ENCODE data around the gene SLC37A1.

SLC37A1 gene

DNA sequence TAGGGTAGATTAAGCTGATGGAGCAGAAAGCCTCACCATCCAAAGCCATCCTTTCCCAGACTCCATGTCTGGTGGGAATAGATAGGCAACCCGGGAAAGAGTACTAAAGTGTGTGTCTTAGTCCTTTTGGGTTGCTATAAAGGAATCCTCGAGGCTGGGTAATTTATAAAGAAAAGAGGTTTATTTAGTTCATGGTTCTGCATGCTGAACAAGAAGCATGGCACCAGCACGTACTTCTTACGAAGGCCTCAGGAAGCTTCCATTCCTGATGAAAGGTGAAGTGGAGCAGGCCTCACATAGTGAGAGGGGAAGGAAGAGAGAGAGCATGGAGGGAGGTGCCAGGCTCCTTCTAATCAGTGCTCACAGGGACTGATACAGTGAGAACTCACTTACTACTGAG lies 6.2 kb upstream of the SLC37A1 start:
- DNase-seq (ENCODE audit: low read depth in 2 of 2): no peak

DNA sequence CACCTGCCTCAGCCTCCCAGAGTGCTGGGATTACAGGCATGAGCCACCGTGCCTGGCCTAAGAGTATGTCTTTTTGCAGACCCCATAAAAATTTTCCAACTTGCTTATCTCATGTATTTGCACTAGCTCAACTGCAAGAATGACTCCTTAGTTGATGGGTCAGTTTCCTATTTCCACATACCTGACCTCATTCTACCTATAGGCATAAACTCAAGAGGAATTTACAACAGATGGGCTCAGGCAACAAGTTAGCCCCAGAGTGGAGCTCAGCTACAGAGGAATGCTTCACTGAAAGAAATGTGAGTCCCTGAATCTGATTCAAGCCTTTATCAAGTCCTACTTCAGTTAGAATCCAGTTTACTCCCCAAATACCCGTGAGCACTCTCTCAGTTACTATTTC lies 5.3 kb upstream of the SLC37A1 start:
- DNase-seq (ENCODE audit: low read depth in 2 of 2): no peak

DNA sequence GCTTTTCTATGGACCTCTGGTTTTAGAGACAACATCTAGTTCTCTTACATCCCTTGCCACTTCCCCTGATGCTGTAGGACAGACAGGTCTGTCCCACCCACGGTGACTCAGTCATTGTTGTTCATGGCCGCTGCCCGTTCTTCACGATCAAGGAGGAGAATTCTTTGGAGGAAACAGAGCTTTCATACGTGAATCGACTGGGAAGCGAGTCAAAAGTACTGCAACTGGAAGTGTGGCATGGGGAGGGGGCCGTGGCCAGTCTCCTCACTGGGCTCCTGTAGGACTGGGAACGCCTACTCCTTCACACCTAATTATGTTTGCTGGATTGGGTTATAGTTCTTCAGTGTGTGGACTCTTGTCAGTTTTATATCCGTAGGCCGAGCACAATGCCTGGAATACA lies 4.4 kb upstream of the SLC37A1 start:
- DNase-seq (ENCODE audit: low read depth in 2 of 2): no peak

DNA sequence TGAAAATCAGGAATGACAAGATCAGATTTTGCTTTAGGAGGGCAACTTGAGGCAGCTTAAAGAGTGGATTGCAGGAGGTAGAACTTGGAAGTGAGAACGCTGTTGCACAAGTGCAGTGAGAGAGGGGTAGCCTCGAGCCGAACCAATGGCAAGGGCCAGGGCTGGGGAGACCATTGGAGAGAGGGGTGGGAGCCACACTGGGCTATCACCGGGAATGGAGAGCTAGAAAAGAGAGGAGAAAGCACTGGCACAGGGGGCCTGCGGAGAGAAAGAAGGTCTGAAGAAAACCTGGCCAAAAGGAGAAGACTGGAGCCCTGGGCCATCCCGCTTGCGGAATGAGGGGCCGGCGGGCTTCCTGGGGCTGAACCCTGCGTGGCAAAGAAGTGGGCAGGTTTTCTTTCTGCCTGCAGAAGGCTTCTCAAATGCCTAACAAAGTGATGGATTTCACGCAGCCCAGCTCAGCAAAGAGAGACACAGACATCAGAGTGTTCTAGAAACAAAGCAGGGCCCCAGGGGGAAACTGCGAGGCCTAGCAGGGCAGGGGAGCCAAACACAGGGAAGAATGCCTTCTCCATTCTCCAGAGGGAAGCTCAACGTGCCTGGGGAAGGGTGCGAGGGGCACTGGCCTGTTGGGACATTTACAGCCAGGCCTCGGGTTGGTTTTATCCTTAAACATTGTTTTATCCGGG lies 1.2 kb upstream of the SLC37A1 start:
- DNase-seq (ENCODE audit: low read depth in 2 of 2): no peak

DNA sequence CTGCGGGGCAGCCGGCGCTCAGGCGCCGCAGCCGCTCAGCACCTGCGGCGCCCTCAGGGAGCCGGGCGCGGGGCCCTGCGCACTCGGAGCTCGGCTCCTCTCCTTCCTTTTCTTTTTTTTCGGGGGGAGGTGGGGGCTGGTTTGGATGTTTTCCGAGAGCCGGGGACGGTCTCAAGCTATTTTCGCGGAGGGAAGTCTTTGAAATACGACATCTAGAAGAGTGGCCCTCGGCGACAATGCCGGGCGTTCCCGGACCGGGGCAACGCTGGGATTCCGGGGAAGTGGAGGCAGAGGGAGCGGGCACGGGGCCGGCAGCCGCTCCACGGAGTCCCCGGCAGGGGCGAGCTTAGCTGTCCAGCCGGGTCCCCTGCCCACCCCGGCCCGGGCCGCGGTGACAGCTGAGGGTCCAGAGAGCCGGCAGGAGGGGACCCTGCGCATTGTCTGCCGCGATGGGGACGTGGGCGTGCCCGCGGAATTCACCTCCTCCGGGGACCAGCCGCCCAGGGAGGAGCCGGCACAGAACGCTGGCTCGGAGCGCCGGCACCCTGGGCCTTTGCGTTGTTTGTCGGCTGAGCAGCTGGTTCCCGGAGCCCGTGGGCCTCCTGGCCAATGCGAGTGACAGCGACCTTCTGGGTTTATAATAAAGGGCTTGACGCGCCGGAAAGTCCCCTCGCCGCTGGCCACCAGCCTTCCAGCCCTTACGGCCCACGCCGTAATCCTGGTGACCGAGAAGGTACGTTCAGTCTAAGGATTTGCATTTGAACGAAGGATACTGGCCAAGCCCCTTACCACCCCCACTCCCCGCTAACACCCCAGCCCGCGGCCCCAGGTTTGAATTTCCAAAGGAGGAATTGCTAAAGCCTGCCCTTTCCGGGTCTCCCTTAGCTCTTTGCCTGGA lies 582 bp downstream of the SLC37A1 start:
- DNase-seq (ENCODE audit: low read depth in 2 of 2): peak; percentile 34 to 42

DNA sequence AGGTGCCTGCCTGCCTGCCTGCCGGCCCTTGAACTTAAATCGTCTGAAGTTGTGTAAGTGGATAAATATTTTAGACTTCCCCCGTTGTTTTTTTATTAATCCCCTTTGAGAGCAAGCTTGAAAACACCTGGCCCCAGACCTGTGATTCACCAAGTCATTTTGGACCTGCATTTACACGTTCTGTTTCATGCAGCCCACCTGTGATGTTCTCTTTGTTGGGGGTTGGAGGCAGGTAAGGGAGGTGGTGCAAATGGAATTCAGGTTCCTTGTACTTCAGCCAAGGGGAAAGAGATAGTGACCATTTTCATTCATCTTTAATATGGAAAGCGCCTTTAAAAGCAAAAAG lies 1.2 kb downstream of the SLC37A1 start:
- DNase-seq (ENCODE audit: low read depth in 2 of 2): no peak

DNA sequence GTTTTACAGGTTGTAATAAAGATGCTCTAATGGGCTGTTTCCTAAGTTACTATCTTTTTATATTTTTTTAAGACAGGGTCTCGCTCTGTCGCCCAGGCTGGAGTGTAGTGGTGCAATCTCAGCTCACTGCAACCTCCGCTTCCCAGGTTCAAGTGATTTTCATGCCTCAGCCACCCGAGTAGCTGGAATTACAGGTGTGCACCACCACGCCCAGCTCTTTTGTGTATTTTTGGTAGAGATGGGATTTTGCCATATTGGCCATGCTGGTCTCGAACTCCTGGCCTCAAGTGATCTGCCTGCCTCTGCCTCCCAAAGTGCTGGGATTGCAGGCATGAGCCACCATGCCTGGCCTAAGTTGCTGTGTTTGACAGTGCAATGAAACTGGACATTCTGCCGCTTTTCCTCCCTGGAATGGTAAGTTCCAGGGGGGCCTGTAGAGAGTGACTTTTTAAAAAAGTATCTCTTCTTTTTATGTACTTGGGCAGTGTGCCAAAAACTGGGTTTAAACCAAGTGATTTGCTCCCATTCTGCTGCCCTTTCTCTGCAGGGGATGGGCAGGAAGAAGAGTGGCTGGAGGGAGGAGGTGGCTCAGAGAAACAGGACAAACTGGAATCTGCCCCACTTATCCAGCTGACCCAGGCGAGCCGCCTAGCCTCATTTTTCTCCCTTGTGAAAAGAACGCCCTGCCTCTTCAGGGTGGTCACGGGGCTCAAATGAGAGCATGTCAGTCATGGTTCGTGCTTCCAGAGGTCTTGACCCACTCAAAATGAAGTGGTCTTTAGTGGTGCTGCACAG lies 2.3 kb downstream of the SLC37A1 start:
- no peak for DNase-seq (ENCODE audit: low read depth in 2 of 2)

DNA sequence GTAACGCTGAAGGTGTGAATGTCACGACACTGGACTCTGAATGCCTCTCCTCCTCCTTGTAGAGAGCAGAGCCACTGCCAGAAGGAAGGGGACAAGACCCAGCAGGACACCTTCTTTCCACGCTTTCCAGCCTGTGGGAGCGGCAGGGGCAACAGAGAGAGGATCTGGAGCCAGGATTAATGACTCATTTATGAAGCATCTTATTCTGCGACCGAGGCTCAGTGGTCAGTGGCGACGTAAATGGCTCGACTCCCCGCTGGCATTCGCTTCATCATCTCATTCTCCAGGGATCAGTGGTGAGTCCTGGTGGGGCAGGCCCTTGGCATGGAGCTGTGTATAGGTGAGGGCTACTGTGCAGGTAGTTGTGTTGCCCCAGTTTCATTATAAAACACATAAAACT lies 4.6 kb downstream of the SLC37A1 start:
- DNase-seq (ENCODE audit: low read depth in 2 of 2): no peak

DNA sequence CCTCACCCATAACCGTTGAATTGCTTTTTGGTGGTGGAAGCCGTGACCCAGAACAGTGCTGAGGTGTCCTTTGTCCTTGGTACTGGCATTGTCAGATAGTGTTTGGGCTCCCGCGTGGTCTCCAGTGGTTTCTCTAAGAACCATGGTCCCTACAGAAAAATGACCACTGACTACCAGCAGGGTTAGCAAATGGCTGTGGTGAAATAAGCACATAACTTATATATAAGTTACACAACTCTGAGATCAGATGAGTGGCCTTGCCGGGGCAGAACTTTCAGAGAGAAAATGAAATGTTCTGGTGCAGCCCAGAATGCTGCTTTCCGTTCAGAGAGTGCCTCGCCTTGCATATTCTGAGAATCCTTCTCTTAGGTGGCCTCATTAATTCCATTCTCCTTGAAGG lies 5.0 kb downstream of the SLC37A1 start:
- no peak for DNase-seq (ENCODE audit: low read depth in 2 of 2)

DNA sequence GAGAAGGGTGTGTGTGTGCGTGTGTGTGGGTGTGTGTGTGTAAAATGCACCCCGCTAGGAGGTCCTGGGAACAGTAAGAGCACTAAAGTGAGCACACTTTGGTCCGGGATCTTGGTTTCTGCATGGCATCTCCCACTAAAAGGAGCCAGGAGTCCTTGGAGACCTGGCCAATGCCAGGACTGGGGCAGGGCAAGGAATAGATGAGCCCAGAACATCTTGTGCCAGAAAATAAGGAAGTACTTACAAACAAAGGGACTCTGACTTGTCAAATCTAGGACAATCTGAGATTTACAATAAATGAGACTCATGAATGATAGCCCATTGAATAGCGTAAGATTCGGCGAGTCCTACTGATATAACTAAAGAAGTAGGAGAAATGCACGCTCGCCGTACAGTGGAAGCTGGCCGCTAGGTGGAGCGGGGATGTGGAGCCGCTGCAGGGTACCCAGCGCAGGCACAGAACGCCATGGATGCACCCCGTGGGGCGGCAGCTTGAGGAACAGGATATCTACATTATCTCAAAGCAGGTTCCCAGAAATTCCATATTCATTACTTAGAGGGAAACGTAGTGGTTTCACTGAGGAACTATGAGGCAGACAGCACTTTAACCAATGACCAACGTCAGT lies 7.1 kb downstream of the SLC37A1 start:
- no peak for DNase-seq (ENCODE audit: low read depth in 2 of 2)

DNA sequence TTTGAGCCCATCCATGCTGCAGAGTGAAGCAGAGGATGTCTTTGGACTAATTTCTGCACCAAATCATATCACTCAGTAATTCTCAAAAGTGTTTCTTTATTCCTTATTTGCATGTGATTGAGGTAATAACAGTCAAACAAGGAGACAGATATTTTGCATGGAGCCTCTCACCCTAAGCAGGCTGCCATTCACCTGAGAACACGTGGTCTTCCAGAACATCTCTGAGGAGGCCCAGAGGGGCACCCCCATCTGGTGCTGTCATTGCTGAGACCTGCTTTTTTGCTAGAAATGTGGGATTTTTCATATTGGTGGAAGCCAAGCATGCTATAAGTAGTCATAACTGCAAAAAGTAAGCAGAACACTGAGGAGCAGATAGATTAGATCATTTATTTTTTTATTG lies 7.7 kb downstream of the SLC37A1 start:
- no peak for DNase-seq (ENCODE audit: low read depth in 2 of 2)

DNA sequence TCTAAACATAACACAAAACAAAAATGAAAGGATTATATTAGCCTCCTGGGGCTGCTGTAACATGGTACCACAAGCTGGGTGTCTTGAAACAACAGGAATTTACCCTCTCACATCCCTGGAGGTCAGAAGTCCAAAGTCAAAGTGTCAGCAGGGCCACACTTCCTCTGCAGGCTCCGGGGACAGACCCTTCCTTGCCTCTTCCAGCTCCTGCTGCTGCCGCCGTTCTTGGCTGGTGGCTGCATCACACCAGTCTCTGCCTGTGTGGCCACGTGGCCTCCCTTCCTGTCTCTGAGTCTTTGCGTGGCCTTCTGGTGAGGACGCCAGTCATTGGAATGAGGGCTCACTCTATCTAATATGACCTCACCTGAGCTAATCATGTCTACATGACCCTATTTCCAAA lies 8.2 kb downstream of the SLC37A1 start:
- DNase-seq (ENCODE audit: low read depth in 2 of 2): no peak

DNA sequence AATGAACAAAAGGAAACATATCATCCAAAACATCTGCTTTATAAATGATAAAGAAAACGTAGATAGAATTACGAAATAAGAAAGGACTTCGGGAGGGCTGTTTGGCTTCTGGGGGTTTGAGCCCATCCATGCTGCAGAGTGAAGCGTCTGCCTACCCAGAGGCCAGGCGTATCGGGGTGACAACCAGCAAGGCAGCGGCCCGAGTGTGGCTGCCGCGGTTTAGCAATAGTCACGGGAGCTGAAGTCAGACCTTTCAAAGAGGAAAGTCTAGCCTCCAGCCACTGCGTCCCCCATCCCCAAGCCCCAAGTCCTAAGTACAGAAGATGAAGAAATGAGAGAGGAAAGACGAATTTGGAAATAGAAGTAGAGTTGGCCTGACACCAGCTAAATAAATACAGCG lies 8.6 kb downstream of the SLC37A1 start:
- DNase-seq (ENCODE audit: low read depth in 2 of 2): no peak

DNA sequence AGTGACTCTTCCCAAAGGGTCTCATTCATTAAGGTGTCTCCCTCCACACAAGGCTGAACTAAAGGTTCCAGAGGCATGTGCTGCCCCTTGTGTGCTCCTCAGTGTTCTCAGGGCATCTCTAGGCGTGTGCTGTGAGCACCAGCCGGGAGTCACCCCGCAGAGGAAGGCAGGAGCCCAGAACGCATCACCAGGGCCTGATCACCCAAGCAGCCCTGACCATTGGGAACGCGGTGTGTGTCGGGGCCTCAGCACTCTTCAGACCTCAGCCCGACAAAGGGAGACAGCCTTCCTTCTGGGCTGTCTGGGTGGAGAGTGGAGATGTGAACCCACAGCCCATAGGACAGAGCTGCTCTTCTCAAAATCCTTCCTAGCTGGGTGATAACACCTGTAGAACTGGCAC lies 9.1 kb downstream of the SLC37A1 start:
- no peak for DNase-seq (ENCODE audit: low read depth in 2 of 2)

DNA sequence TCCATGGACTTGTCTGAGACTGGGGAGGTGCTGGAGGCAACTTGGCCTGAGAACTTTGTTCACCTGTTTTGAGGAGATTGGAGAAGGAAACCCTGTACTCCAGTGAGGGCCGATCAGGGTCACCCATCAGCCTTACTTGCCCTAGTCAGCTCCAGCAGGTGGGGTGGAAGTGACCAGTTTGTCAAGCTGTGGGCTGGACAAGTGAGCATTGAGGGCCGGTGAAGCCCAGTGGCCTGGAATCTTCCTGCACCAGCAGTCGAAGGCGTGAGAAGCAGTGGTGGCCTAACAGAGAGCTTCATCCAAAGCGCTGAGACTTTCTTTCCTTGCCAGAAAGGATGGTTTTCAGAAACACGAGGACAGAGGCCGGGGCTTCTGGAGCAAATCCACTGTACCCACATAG lies 9.6 kb downstream of the SLC37A1 start:
- DNase-seq (ENCODE audit: low read depth in 2 of 2): no peak

DNA sequence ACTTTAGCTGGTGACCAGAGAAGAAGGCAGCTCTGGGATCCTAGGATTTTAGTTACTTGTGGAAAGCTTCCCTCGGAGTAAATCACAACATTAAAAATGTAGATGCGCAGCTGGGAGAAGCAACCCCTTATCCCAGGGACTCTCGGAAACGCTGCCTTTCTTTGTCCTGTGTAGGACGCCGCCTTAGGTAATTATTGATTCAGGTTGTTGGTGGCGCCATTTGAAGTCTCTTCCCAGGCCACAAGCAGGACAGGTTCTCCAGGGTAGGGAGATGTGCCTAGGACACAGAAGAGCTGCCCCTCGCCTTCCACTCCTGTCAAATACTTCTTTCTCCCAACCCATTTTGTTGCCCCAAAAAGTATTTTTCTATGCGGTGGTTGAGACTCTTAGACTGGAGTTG lies 10.3 kb downstream of the SLC37A1 start:
- DNase-seq (ENCODE audit: low read depth in 2 of 2): no peak

DNA sequence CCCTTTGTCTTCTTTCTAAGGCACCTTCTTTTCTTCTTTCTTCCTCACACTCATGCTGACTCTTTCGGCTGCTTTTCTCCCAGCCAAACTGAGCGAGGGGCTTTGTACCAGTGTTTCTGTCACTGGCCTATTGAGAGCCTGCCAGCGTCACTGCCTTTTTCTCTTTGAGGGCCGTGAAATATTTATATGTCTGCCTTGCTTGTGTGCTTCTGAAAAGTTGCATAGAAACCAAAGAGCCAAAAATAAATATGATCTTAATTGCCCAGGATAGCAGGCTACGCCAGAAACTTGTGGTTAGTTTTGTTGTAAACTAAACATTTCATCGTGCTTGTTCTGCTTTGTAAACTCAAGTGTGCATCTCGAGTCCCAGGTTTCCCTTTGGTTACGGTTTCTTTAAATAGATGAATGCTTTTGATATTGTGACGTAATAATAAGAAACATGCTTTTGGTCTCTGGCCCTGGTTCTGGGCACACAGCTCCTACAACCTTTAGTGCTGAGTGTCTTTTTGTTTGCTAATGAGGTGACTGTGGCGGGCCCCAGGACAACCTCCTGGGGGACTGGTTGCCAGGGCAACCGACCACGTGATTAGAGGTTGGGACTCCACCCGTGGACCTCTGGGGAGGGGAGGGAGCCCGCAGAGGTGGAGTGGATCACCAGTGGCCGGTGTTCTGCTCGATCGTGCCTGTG lies 10.8 kb downstream of the SLC37A1 start:
- DNase-seq (ENCODE audit: low read depth in 2 of 2): peak; percentile 21 to 40

DNA sequence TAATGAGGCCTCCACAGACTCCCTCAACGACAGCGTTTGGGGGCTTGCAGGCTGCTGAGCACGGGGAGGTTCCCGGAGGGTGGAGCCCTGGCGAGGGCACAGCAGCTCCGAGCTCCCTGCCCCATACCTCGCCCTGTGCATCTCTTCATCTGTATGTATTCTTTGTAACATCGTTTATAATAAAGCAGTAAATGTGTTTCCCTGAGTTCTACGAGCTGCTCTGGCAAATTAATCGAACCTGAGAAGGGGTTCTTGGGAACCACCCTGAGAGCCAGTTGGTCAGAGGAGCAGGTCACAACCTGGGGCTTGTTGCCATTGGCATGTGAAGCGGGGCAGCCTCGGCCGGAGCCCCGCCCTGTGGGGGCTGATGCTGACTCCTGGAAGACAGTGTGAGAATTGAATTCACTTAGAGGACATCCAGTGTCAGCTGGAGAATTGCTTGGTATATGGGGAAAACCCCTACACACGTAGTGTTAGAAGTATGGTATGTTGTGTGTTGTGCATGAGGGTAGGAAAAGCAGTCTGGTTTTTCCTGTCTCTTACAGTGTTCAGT lies 11.5 kb downstream of the SLC37A1 start:
- DNase-seq (ENCODE audit: low read depth in 2 of 2): no peak

DNA sequence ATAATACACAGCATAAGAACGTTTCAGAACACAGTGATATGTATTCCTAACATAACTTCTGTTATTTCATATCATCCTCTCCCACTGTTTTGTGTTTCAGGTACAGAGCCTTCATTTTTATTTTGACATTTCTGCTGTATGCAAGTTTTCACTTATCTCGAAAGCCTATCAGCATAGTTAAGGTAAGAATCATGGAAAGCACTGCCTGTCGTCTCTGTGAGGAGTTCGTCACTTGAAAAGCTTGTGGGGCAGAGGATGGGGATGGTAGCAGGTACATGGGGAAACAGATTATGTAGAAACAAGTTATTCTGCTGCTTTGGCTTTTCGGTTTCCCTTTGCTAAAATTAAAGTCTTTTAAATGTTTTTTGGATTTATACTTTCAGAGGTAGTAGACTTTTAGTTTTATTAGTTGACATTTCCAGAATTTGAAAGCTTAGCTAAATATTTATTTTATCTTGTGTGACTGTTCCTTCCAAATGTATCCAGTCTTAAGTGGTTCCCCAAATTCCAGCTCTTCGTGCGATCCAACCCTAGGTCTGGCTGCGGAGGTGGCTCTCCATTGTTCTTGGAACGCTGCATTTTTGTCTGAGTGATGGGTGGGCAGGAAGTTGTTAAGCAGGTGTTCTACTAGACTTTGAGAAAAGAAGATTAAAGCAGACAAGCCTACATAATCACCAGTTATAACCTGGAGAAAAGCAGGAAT lies 12.2 kb downstream of the SLC37A1 start:
- DNase-seq (ENCODE audit: low read depth in 2 of 2): no peak

DNA sequence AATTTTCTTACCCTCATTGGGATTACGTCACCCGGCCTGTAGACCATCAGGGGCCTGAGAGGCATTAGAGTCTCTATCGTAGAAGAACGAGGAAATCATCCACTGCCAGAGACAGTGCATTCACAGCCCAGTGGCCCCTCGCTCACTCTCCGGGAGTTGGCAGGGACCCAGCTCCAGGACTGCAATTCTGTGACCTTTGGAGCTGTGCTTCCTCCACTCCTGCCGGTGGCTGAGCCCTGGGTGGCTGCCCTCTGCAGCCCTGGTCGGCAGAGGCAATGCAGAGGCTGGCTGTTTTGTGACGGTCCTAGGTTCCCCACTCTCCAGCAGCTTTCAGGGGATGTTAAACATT lies 12.7 kb downstream of the SLC37A1 start:
- no peak for DNase-seq (ENCODE audit: low read depth in 2 of 2)

DNA sequence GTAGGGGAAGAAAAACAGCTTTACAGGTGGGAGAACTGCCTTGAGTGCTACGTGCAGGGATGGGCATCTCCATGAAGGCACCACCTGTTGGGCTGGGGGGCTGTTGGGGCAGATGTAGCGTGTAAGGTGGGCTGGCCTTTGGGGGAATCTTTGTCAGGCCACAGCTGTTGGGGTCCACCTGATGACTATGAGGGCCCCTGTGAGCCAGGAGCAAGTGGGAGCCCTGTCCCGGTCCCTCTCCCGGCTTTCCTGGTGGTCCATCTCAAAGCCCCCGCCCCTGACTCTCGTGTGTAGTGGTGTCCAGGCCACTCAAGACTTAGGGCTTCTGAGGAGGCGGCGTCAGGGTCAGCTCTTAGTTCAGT lies 13.5 kb downstream of the SLC37A1 start:
- DNase-seq (ENCODE audit: low read depth in 2 of 2): no peak
